ENCODE measurements around the gene NOS3. TPM values are rescaled to one million over a fixed set of nuclear protein-coding genes. Genes with fewer than 3 reads are reported as not detected.
A peak's percentile ranks its signal among the peaks of the same experiment; 100 is the strongest.

Gene NOS3
- total and polyA plus RNA-seq, 2 of the 13 experiments (the other 11 are each of a cell fraction or from before 2014, with no cell fraction given) = 3.7 to 7.5 TPM

- H3K4me1 ChIP-seq (ENCODE audit: insufficient read depth, low read length) = peaks cover 47% of the 10 kb centered on the region
- peaks cover 9 to 44% of the 10 kb centered on the region in 2 experiments for H3K27me3 ChIP-seq (ENCODE audit: control insufficient read depth in 1 of 2, insufficient read depth in 2 of 2, low read length in 2 of 2)
- H3K4me2 ChIP-seq (ENCODE audit: low read depth, low read length) = peak overlapping the region; percentile 78
- ChIA-PET POLR2A (interaction anchor here (1.4 kb wide), 1 partner anchor 10 kb away, joined by 3 read pairs; the partner anchor contains the start of gene ABCB8), CTCF (ENCODE audit: low intra/inter-chr PET ratio, low total read pairs) (interaction anchor here (0.8 to 1.5 kb wide), 4 partner anchors 32 to 120 kb away, joined by 3 to 5 read pairs (median 4); no protein-coding TSS in a partner anchor)
- no TSS peak for BruUV-seq (replicated peaks)
- ATAC-seq (peak; percentile 88), DNase-seq (ENCODE audit: low spot score) (no peak), FAIRE-seq (no peak)
- H3K4me3 ChIP-seq (replicated peaks in 1 of 3; ENCODE audit: insufficient read depth in 1 of 3, low read depth in 2 of 3, low read length in 3 of 3) = peak overlapping the region; percentile 25 to 70 (median 26); a peak in 4 of 6 replicates
- no peak overlapping the region for H3K27ac ChIP-seq (ENCODE audit: extremely low read length, insufficient read depth, low read length)
- no peaks in the 10 kb centered on the region for H3K9me3 ChIP-seq (ENCODE audit: low read length)
- no peaks in the 10 kb centered on the region for H4K20me1 ChIP-seq (ENCODE audit: insufficient read depth, low read length)
- 15% methylated on average over 12 of the region's 34 CpGs for WGBS (ENCODE audit: low lambda C conversion rate)
- in situ Hi-C loops (cut with HindIII; ENCODE audit: extremely low pct_ligation_motif_present, low pct_unique_long_range_greater_than_20kb) (no loop called here), intact Hi-C loops (cut with micrococcal nuclease; ENCODE audit: unreplicated experiment) (no loop called here)
- H3K36me3 ChIP-seq (replicated peaks in 1 of 2; ENCODE audit: control insufficient read depth in 1 of 2, insufficient read depth in 2 of 2, low read length in 2 of 2) = no peaks in the 10 kb centered on the region; a peak in 1 of 5 replicates
- H3K79me2 ChIP-seq (ENCODE audit: insufficient read depth, low read length) = no peaks in the 10 kb centered on the region
- H3K9ac ChIP-seq (ENCODE audit: insufficient read depth, low read depth, low read length) = no peak overlapping the region
- H2AFZ ChIP-seq (ENCODE audit: low read length) = no peak overlapping the region
- TF ChIP-seq ARID5B (CRISPR knock-in tag; IDR thresholded peaks at IDR 0.05) = 0 out of 2 replicates have a peak, but pooled peaks have one; percentile 29
- TF ChIP-seq MAFG (CRISPR knock-in tag; IDR thresholded peaks at IDR 0.05) = no peak
- TF ChIP-seq TFDP2 (CRISPR knock-in tag; IDR thresholded peaks at IDR 0.05) = peak; percentile 50; the same call in 1 of the 2 replicates
- TF ChIP-seq RBAK (CRISPR knock-in tag; IDR thresholded peaks at IDR 0.05) = no peak
- 0 out of 2 replicates have a peak, but pooled peaks have one; percentile 39 for TF ChIP-seq ZNF446 (CRISPR knock-in tag; IDR thresholded peaks at IDR 0.05)
- TF ChIP-seq MLX (CRISPR knock-in tag; IDR thresholded peaks at IDR 0.05) = peak; percentile 42
- no peak for TF ChIP-seq CSRNP1 (CRISPR knock-in tag; IDR thresholded peaks at IDR 0.05)
- TF ChIP-seq HMGXB3 (CRISPR knock-in tag; IDR thresholded peaks at IDR 0.05; ENCODE audit: borderline replicate concordance) = 0 out of 2 replicates have a peak, but pooled peaks have one; percentile 36
- peak; percentile 24; the same call in 1 of the 2 replicates for TF ChIP-seq MXD3 (CRISPR knock-in tag; IDR thresholded peaks at IDR 0.05)
- TF ChIP-seq SMAD1 (CRISPR knock-in tag; IDR thresholded peaks at IDR 0.05; ENCODE audit: borderline replicate concordance, low read depth) = no peak
Observed at GRCh38 chr7:151017953-151018420, 27.2 kb downstream of the NOS3 start.
